ENCODE data around the gene TNIK.
"Not testable (repeated sequence)": the region's sequence is repeated elsewhere in the genome, so short reads cannot be mapped to it uniquely, and the experiment has no call there.

GRCh38 chr3:171424063-171424462, 36.1 kb downstream of the TNIK start:
- not testable (repeated sequence) for TF ChIP-seq CTCF (IDR thresholded peaks at IDR 0.05; ENCODE audit: low read depth, low read length, missing input control); TAF1 (conservative IDR thresholded peaks at IDR 0.05)
